Fibroblast of lung (primary cell): Measurements from ENCODE around the gene LPP. TPM values are rescaled to one million over a fixed set of nuclear protein-coding genes. Genes with fewer than 3 reads are reported as not detected.

ENCODE experiments used
- DNase-seq, 2 donors: peaks; one replicate each; pipeline versions ENCODE4 v3.0.0 to v3.0.0-alpha.2; 2010; ENCODE audit warnings: low read depth in 2 of 2
- H2AFZ ChIP-seq: 2 replicates; pipeline ENCODE4 v1.5.1; 2012; ENCODE audit warnings: low read length, control low read depth, inconsistent platforms
- H3K27ac ChIP-seq: 2 replicates; pipeline ENCODE4 v1.5.1; 2011; ENCODE audit warnings: low read length, control low read depth; ENCODE audit not compliant: insufficient read depth
- H3K27me3 ChIP-seq: 2 replicates; pipeline ENCODE4 v1.5.1; 2011; ENCODE audit warnings: mild to moderate bottlenecking, low read length; ENCODE audit not compliant: control insufficient read depth, insufficient read depth
- H3K36me3 ChIP-seq: 2 replicates; pipeline ENCODE4 v1.5.1; 2011; ENCODE audit warnings: low read length; ENCODE audit not compliant: control insufficient read depth, insufficient read depth
- H3K4me1 ChIP-seq: 2 replicates; pipeline ENCODE4 v1.5.1; 2011; ENCODE audit warnings: low read length; ENCODE audit not compliant: control insufficient read depth, insufficient read depth; ENCODE audit errors: extremely low read depth
- H3K4me2 ChIP-seq: 2 replicates; pipeline ENCODE4 v1.5.1; 2011; ENCODE audit warnings: low read length, control low read depth; ENCODE audit not compliant: insufficient read depth; ENCODE audit errors: extremely low read depth
- H3K4me3 ChIP-seq, 4 experiments: fragments of 200-600 bp in 1 of 4; sonication (generic) in 1 of 4; replicated peaks in 1 of 4; 2 replicates each; pipeline ENCODE4 v1.5.1; 2011 to 2016; ENCODE audit warnings: low read length in 4 of 4, low read depth in 3 of 4, mild to moderate bottlenecking in 3 of 4, control low read depth in 2 of 4, inconsistent platforms in 1 of 4, mixed read lengths in 1 of 4; ENCODE audit not compliant: insufficient read depth in 1 of 4; ENCODE audit errors: control extremely low read depth in 1 of 4
- H3K79me2 ChIP-seq: 2 replicates; pipeline ENCODE4 v1.5.1; 2012; ENCODE audit warnings: mild to moderate bottlenecking, low read length, inconsistent platforms; ENCODE audit not compliant: control insufficient read depth, insufficient read depth
- H3K9ac ChIP-seq: 2 replicates; pipeline ENCODE4 v1.5.1; 2011; ENCODE audit warnings: mild to moderate bottlenecking, low read length, control low read depth; ENCODE audit not compliant: insufficient read depth
- H3K9me3 ChIP-seq: 2 replicates; pipeline ENCODE4 v1.5.1; 2012; ENCODE audit warnings: low read depth, low read length; ENCODE audit not compliant: control insufficient read depth, insufficient read depth
- H4K20me1 ChIP-seq: 2 replicates; pipeline ENCODE4 v1.5.1; 2011; ENCODE audit warnings: low read length; ENCODE audit not compliant: control insufficient read depth, insufficient read depth; ENCODE audit errors: extremely low read depth
- EZH2 ChIP-seq: IDR thresholded peaks from 2 replicates; pipeline ENCODE4 v1.5.1; 2012; ENCODE audit warnings: low read length, control low read depth, mild to moderate bottlenecking; ENCODE audit errors: missing control alignments
- polyA plus RNA-seq, 2 donors: library from polyadenylated mRNA; depleted of rRNA in 1 of 2; stranded (reverse) in 1 of 2; unstranded in 1 of 2; fragments of >200 nt; gene quantifications; 2 replicates each; pipeline ENCODE4 v1.2.1, GENCODE V29; 2011 to 2012; ENCODE audit warnings: missing spikeins in 1 of 2
- total RNA-seq: library from RNA; depleted of rRNA; stranded (reverse); fragments of >200 nt; gene quantifications from 2 replicates; pipeline ENCODE4 v1.2.1, GENCODE V29; 2014
- TF ChIP-seq, protein P1 (sequence below), 2 donors: IDR thresholded peaks in 1 of 2; conservative IDR thresholded peaks in 1 of 2; 1 replicate in 1 of 2; 2 replicates in 1 of 2; pipeline ENCODE4 v1.5.1; 2011 to 2012; ENCODE audit warnings: low read length in 2 of 2, control low read depth in 1 of 2, inconsistent platforms in 1 of 2, low read depth in 1 of 2, mild to moderate bottlenecking in 1 of 2

Gene LPP
- total and polyA plus RNA-seq, 2 donors (not counting 1 experiment from before 2014, with no cell fraction given) = 69.0 to 124 TPM

DNA sequence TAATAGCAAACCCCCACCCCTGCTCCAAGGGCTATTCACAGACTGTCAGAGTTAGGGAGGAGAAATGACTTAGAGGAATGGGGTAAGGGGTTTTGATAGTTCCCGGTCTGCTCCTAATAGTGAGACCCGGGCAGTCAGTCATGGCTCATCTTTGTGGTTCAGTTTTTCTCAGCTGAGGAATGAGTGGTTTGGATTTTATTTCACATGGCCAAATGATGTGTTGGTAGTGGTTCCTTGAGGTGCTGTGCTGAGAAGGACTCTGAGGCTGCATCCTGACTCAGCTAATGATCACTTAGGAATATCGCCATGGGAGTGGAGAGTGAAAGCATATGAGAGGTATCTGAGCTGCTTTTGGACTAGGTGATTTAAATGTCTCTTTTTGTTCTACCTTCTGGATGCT, 80.2 kb downstream of the LPP start:
- H3K4me2 ChIP-seq = no peak overlapping the region
- H3K36me3 ChIP-seq = no peaks in the 10 kb centered on the region
- peaks cover 15% of the 10 kb centered on the region for H3K4me1 ChIP-seq
- H3K9me3 ChIP-seq = no peaks in the 10 kb centered on the region
- no peaks in the 10 kb centered on the region for H3K27me3 ChIP-seq
- DNase-seq = peak in 1 of 2 donors; percentile 86
- H3K9ac ChIP-seq = no peak overlapping the region
- H2AFZ ChIP-seq = no peak overlapping the region
- no peak overlapping the region for H3K4me3 ChIP-seq
- no peaks in the 10 kb centered on the region for H4K20me1 ChIP-seq
- peak overlapping the region; percentile 4 for H3K27ac ChIP-seq
- TF ChIP-seq, protein P1, sequence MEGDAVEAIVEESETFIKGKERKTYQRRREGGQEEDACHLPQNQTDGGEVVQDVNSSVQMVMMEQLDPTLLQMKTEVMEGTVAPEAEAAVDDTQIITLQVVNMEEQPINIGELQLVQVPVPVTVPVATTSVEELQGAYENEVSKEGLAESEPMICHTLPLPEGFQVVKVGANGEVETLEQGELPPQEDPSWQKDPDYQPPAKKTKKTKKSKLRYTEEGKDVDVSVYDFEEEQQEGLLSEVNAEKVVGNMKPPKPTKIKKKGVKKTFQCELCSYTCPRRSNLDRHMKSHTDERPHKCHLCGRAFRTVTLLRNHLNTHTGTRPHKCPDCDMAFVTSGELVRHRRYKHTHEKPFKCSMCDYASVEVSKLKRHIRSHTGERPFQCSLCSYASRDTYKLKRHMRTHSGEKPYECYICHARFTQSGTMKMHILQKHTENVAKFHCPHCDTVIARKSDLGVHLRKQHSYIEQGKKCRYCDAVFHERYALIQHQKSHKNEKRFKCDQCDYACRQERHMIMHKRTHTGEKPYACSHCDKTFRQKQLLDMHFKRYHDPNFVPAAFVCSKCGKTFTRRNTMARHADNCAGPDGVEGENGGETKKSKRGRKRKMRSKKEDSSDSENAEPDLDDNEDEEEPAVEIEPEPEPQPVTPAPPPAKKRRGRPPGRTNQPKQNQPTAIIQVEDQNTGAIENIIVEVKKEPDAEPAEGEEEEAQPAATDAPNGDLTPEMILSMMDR (conservative IDR thresholded peaks at IDR 0.05 in 1 of 2, IDR thresholded peaks at IDR 0.05 in 1 of 2; ENCODE audit: low read depth in 1 of 2, low read length in 2 of 2) = no peak
- TF ChIP-seq EZH2 = no peak
- H3K79me2 ChIP-seq = peaks cover 73% of the 10 kb centered on the region

DNA sequence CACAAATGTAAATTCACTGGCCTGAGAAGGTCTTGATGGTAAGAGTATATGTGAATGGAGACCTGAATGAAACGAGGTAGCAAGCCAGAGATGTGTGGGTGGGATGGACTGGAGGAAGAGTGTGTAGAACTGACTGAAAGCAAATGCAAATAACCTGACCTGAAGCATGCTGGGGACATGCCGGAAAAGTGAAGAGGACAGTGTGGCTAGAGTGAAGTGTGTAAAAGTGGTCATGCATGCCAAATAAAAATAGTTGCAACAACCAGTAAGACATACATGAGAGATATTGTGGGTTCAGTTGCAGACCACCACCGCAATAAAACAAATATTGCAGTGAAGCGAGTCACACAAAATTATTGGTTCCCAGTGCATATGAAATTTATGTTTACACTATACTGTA, 82.3 kb downstream of the LPP start:
- H3K9me3 ChIP-seq = no peaks in the 10 kb centered on the region
- peaks cover 19% of the 10 kb centered on the region for H3K4me1 ChIP-seq
- DNase-seq = no peak
- no peak overlapping the region for H3K27ac ChIP-seq
- H4K20me1 ChIP-seq = no peaks in the 10 kb centered on the region
- H3K4me3 ChIP-seq = no peak overlapping the region
- TF ChIP-seq, protein P1 (conservative IDR thresholded peaks at IDR 0.05 in 1 of 2, IDR thresholded peaks at IDR 0.05 in 1 of 2; ENCODE audit: low read depth in 1 of 2, low read length in 2 of 2) = no peak
- no peak for TF ChIP-seq EZH2
- no peaks in the 10 kb centered on the region for H3K36me3 ChIP-seq
- peaks cover 73% of the 10 kb centered on the region for H3K79me2 ChIP-seq
- H3K27me3 ChIP-seq = no peaks in the 10 kb centered on the region
- no peak overlapping the region for H3K4me2 ChIP-seq
- H2AFZ ChIP-seq = no peak overlapping the region
- H3K9ac ChIP-seq = no peak overlapping the region

DNA sequence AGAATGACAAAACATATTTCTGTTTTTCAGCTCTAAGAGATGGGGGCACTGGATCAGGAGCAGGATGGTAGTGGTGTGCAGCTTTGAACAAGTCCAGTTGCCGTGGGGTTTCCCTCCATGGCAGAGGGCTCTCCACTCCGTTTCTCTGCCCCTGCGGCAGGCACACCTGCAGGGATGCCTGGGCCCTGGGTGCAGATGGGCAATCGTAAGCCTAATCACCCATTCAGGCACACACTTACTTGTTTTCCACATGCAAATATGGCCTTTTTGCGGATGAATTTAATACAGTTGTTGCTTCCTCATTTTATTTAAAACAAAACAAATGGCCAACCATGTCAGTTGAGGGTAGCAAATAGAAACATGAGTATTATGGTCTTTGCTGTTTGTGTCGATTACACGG, 85.1 kb downstream of the LPP start:
- no peak for TF ChIP-seq EZH2
- TF ChIP-seq, protein P1 (conservative IDR thresholded peaks at IDR 0.05 in 1 of 2, IDR thresholded peaks at IDR 0.05 in 1 of 2; ENCODE audit: low read depth in 1 of 2, low read length in 2 of 2) = no peak
- Histone ChIP-seq H3K79me2 (peaks cover 73% of the 10 kb centered on the region), H2AFZ (no peak overlapping the region), H3K4me2 (no peak overlapping the region), H3K4me3 (no peak overlapping the region), H3K36me3 (no peaks in the 10 kb centered on the region), H3K4me1 (peaks cover 19% of the 10 kb centered on the region), H3K9me3 (no peaks in the 10 kb centered on the region), H4K20me1 (no peaks in the 10 kb centered on the region), H3K9ac (no peak overlapping the region), H3K27me3 (no peaks in the 10 kb centered on the region), H3K27ac (no peak overlapping the region)
- no peak for DNase-seq
